DMS114 treated with DMSO at 0.1 percent for 48 hours (cell line): ENCODE data around the gene FER.
"Not testable (repeated sequence)": the region's sequence is repeated elsewhere in the genome, so short reads cannot be mapped to it uniquely, and the experiment has no call there.

ENCODE experiments used
- DNase-seq: peaks from one replicate; lab custom pipeline; 2025; ENCODE audit not compliant: unreplicated experiment; lab: John Stamatoyannopoulos, UW

FER gene

GRCh38 chr5:109168151-109168550 is 420.5 kb downstream of the FER start:
- no peak for DNase-seq

DNA sequence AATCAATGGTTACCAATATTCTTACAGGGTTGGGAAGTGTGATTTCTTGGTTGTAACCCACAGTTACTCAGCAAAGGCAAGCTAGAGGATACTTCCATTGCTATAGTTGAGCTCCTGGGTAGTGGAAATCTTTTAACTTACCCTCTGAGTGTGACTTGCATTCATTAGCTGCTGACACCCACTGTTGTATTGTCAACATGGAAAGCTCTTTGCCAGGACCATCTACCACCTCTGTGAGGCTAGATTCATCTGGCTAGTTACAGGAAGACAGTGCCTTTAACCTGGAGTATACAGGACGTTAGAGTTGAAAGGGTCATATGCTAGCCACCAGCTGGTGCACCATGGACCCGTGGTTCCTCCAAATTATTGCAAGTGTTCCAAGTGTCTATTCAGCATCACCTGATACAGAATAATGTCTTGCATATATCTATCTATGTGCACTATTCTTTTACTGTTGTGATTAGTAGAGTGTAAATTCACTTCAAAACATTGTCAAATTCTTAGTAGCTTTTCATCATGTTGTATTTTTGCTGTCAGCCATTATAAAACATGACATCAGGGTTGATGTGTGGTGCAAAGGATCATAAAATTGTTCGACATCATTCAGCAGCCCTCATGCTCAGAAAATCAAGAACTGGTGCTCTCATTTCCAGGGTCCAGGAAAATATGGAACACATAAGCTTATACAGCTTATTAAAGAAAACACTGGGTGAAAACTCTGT is 423.1 kb downstream of the FER start:
- DNase-seq, result no peak

DNA sequence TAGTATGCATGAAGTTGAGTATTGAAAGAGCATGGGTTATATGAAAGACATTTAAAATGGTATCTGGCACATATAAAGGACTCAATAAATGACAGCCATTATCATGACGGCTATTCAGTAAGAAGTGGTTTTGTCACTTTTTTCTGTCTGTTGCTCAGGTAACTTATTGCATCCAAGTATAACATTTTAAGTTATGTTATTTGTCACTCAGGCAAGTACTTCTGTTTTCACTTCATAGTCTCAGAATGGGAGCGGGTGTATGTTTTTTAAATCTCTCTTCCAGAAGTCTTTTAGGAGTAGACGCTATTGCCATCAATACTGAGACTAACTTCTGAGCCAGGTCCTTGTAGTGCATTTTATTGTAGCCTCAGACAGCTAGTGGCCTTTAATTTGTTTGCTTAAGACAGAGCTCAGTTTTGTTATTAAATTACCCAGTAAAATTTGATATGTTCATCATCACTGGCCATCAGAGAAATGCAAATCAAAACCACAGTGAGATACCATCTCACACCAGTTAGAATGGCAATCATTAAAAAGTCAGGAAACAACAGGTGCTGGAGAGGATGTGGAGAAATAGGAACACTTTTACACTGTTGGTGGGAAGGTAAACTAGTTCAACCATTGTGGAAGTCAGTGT is 423.9 kb downstream of the FER start:
- DNase-seq, result not testable (repeated sequence)

DNA sequence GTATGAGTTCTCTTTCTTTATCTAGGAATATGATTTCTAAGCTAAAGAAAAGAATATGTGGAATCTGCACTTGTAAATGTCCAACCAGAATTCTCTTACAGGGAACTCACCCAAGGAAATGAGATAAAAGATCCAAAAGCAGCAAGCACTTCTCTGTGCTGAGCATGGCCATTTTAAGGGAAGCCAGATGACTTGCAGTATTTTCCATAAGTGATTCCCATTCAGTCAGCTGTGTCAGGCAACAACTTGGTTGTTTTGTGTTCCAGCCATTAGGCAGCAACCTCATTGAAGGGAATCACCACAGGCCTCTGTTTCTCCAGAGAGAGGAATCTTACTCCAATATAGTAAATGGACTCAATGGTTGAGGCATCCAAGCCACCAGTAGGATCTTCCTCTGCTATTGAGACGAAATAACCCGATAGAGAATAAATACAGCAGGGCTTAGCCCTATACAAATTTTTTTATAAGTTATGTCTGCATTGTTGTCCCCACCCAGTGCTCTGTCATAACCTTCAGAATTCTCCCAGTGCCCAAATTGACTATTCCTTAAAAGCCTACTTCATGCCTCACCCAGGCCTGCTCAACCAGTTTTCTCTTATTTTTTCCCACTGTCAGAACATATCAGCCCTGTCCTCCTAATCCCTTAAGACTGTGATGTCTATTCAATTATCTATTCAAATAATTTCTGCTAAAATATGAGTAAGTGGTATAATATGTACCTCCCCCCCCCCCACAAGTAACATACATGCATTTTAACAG is 425.5 kb downstream of the FER start:
- DNase-seq, result no peak

- no peak for DNase-seq
Measured at GRCh38 chr5:109177227-109177626, 429.5 kb downstream of the FER start.

GRCh38 chr5:109177782-109178181 is 430.1 kb downstream of the FER start:
- no peak for DNase-seq

- DNase-seq, result no peak
Measured at GRCh38 chr5:109180668-109181067, 433.0 kb downstream of the FER start.

DNA sequence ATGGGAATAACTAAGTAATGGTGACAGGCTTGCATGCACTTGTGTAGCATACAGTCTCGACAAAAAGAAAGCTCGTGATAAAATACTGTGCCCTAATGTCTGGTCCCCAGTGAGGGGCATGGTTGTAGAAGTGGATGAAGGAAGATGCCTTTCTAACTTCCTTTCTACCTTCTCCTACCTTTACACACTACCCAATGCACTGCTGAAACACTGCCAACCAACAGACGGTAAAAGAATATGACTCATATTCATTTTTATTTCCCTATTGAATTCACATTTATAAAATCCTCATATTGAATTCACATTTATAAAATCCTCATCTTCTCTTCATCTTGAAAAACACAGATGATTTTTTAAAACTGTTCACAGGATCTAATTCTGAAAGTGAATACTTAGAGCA is 439.1 kb downstream of the FER start:
- no peak for DNase-seq

DNA sequence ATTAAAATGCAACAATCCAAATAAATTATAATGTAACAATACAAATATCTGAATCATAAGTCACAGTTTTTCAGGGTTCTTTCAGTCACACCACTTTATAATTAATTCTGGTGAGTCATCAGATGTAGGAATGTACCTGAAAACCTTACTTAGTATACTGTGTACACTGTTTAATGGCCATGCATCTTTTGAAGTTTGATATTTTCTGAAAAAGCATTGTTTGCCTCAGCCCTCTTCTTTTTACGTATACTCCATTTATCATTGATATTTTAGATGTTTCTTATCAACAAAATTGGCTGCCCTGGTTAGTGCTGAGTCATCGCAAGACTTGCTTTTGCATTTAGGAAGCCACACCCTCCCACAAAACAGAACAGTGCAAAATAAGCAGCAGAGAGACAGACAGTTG is 443.5 kb downstream of the FER start:
- DNase-seq, result no peak

DNA sequence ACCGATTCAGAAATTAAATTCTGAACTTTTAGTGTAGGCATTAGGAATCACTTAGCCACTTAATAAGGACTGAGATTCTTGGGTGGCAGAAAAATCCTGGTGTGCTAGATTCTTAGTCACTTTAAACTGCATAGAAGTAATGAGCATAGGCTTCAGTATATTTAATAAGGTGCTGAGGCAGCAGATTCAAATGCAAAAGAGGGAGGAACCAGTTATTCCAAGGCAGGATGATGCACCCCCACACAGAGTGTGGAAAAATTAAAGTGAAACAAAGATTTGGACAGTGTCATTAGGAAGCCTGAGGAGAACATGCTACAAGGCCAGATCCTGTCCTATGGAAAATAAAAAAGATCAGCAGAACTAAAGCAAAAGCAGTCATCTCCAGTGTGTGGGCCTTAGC is 444.3 kb downstream of the FER start:
- DNase-seq, result no peak

DNA sequence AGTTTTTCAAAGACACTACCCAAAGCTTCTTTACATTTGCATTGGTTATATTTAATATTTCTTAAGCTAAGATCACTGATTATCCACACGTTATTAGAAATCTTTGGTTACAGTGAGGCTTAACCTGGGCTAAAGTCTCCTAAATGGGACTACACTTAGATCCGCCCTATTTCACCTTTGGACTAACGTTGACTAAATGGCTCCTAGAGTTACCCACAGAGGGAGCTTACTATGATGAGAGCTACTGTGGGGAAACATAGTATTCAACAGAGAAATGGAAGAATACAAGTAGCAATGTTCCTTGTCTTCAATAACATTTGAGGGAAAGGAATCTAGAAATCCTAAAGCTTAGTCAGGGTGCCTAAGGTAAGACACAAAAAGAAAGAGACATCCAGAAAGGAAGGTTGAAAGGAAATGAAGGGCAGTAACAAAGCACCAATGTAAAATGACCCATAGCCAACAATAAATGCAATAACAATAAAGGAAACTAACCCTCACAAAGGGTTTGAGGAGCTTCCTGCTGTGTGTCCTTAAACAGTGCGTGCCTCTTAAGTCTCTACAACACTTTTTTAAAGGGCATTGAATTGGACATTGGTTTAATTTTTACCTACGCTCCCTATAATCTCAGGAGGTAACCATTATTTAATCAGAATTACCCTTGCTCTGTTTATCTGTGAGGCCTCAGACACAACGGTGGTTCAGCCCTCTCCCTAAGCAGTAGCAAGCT is 445.0 kb downstream of the FER start:
- no peak for DNase-seq

DNA sequence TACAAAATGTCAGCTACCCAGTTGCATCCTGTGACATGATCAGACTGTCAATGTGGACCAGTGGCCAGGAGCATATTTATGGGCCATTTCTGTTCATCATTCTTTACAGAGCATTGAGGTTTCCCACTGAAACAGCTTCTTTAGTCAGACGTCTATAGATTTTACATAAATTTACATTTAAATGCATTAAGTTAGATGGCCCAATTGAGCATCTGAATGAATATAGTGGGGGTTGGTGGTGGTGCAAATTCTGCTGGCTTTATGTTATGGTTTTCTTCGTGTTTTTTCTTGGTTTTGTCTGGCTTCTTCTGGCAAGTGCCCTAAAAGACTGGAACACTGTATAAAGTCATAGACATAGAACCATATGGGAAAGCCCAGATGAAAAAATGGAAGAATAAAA is 448.0 kb downstream of the FER start:
- DNase-seq, result no peak

GRCh38 chr5:109196087-109196822 is 448.6 kb downstream of the FER start:
- DNase-seq, result no peak

- no peak for DNase-seq
Measured at GRCh38 chr5:109196823-109197160, 449.1 kb downstream of the FER start.

DNA sequence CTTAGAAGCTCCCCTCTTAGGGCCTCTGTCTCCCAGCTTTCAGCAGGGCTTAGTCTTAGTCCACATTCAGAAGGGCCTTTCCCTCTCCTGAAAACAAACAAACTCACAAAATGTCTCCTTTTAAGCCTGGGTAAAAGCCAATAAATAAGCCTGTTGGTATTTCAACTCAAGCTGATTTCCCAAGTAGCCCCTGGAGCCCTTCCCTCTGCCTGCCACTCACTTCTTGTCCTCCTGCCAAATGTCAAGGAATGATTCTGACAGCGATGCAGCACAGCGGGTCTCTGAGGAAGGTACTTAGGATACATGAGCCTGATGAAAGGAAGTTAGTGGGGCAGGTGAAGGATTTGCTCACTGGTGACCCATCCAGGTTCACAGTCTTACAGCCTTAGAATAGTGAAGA is 451.6 kb downstream of the FER start:
- no peak for DNase-seq

GRCh38 chr5:109199799-109200620 is 452.3 kb downstream of the FER start:
- DNase-seq, result no peak

- no peak for DNase-seq
Measured at GRCh38 chr5:109215040-109215439, 467.3 kb downstream of the FER start.

DNA sequence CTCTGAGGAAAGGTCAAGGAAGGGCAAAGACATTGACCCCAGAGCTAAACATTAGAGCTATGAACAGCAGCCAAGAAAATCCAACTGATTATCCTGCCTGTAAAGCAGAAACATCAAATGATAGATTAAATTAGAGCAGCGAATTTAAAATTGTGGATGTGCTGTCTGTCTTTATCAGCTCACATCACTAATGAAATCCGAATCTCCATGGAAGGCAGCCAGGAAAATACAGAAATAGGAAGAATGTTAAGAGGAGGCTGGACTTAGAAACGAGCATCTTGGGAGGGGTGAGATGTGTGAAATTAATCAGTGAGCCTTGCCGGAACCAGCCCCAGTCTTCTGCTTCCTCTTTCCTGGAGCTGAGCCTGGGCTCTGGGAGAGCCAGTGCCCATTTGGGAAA is 471.1 kb downstream of the FER start:
- no peak for DNase-seq

- no peak for DNase-seq
Measured at GRCh38 chr5:109223531-109223930, 475.8 kb downstream of the FER start.

DNA sequence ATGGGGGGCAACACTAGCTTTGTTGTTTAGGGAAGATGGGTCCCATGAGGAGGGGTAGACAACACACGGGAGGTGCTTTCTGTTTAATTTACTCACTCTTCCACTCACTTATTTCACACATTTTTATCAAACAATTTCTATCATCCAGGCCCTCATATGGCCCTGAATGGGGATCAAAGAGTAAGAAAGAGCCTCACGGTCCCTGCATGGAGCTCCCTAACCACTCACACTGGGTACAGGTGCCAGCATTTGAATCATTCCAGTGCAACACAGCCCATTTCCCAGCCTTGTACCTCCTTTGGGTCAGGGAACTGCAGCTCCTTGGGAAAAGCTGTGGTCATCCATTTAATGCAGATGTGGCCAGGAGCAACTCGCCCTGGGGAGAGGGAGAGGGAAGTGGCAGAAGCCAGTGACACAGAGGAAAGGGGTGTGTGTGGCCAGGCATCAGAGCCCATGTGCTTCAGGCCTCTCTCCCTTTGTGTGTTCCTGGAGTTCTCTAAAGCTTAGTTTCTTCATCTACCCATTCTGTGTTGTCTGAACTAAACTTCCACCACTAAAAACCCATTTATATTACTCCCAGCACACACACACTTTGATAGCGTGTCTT is 476.7 kb downstream of the FER start:
- DNase-seq, result no peak
